Measurements from ENCODE around the gene LRPAP1.
A peak's percentile ranks its signal among the peaks of the same experiment; 100 is the strongest.
"Not testable (repeated sequence)": the region's sequence is repeated elsewhere in the genome, so short reads cannot be mapped to it uniquely, and the experiment has no call there.

The LRPAP1 gene

DNA sequence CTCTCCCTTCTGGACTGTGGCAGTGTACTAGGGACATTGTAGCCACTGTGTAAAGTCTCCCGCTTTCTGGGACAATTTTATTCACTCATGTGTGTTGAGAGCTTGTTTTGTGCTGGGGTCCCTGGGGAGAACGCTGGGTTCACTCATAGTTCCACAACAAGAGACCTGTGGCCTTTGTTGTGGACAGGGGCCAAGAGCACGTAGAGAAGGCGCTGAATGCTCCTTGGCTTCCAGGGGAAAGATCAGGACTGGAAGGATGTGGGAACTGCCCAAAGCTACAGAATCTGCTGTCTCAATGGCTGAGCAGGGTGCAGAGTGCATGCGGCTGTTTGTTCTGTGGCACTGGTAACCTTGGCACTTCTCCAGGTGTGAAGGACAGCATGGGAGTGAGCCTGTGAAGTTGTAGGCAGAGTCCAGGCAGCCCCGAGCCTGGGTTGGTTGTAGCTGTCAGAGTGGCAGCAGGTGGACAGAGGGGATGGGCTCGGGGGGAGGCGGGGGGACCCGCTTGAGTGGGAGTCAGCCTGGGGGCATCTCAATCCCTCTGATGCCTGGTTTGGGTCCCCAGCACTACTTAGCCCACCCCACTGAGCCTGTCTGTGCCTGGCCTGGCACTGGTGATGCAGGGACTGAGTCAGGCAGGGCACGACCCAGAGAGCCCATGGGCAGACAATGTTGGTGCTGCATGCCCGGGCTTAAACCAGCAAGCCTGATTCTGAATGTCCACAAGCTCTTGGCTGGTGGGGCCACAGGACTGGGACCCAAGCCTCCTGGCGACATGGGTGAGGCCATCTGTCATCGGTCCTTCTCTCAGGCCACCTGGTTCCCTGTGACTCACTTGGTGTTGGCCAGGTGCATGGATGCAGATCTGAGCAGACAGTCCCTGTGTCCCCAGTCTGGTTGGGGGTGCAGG is 27.4 kb upstream of the LRPAP1 start:
- DNase-seq = not testable (repeated sequence)

GRCh38 chr4:3558514-3558836 is 26.3 kb upstream of the LRPAP1 start:
- DNase-seq = not testable (repeated sequence)

GRCh38 chr4:3557676-3558513 is 25.7 kb upstream of the LRPAP1 start:
- not testable (repeated sequence) for DNase-seq

GRCh38 chr4:3557088-3557492 is 24.9 kb upstream of the LRPAP1 start:
- peak; percentile 71 to 81 (median 76) for DNase-seq

DNA sequence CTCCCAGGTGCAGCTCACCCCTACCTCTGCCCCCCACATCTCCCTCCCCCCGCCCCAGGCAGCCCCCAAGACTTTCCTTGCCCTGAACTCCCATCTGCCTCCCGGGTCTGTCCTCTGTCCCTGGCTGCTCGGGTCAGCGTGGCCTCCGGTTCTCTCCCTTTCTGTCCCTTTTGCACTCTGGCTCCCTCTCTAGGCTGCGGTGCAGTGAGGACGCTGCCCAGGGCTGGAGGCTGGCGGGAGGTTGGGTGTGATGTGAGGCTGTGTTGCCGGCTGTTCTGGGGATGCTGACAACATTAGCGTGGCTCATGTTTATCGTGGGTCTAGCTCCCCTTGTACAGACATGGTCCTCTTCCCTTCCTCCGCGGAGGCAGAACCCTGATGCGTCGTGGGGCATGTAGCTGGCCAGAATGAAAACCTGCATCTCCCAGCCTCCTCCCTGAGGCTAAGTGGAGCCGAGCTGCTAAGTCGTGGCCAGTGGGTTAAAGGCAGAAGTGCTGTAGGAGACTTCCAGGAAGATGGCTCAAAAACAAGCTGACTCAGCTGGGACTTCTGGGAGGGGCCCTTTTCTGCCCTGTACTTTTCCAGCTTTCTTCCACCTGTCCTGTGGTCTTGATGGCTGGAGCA is 24.1 kb upstream of the LRPAP1 start:
- peak in 2 of 3 donors; percentile 16 to 25 for DNase-seq

DNA sequence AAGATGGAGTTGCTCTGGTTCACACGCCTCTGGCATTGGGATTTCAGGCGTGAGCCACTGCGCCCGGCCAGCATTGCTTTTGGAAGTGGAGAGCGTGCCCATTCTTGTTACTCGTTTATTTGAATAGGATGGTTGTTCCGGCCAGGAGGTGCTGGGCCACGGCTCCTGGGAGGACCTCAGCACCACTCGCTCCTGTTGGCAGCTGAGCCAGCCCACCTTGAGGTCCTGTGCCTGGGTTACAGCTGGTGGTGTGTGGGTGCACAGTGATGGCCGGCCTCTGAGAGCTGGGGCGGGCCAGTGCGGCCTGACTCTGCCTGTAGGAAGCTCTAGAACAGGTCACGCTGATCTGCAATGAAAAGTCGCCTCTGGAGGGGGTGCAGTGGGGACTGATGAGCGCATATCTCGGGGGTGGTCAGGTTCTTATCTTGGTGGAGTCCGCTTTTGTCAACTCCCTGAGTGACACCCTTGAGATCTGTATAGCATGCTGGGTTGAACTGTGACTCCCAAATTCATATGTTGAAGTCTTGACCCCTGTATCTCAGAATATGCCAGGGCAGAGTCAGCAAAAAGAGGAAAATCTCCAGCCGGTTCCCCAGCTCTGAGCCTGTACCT is 23.3 kb upstream of the LRPAP1 start:
- not testable (repeated sequence) for DNase-seq

DNA sequence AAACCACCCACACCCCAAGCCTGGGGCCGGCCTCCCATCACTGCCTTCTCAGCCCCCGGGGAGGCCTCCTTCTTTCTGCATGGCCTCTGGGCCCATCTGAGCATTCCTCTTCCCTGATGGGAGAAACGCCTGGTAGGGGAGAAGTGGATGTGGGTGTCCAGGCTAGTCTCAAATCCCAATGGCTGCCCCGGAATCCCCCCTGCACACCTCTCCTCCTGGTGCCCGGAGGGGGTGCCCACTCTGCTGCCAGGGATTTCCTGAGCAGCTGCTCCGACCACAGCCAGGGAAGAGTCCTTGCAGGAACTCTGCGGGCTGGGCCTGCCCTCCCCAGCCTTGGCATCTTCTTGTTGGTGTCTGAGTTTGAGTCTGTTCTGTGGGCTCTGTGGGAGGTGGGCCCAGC is 19.1 kb upstream of the LRPAP1 start:
- DNase-seq = not testable (repeated sequence)

GRCh38 chr4:3550792-3551325 is 18.6 kb upstream of the LRPAP1 start:
- not testable (repeated sequence) for DNase-seq

- DNase-seq = not testable (repeated sequence)
Measured at GRCh38 chr4:3550041-3550440, 17.8 kb upstream of the LRPAP1 start.

GRCh38 chr4:3549694-3550001 is 17.4 kb upstream of the LRPAP1 start:
- DNase-seq = not testable (repeated sequence)

- DNase-seq = not testable (repeated sequence)
Measured at GRCh38 chr4:3548991-3549693, 16.9 kb upstream of the LRPAP1 start.

DNA sequence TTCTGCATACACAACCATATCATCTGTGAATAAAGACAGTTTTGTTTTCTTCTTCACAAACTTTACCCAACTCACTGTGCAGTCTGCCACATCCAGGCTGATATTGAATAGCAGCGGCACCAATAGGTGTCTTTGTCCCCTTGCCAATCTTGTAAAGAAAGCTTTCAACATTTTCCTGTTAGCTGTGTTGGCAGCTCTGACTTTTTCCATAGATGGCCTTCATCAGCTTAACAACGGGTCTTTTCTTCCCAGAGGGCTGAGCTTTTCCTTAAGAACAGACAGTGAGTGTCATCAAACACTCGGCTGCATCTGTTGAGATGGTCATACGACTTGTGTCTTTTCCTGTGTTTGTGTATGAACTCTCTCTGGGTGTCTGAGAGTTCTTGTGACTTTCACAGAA is 14.5 kb upstream of the LRPAP1 start:
- not testable (repeated sequence) for DNase-seq

GRCh38 chr4:3545351-3545750 is 13.1 kb upstream of the LRPAP1 start:
- DNase-seq = not testable (repeated sequence)

DNA sequence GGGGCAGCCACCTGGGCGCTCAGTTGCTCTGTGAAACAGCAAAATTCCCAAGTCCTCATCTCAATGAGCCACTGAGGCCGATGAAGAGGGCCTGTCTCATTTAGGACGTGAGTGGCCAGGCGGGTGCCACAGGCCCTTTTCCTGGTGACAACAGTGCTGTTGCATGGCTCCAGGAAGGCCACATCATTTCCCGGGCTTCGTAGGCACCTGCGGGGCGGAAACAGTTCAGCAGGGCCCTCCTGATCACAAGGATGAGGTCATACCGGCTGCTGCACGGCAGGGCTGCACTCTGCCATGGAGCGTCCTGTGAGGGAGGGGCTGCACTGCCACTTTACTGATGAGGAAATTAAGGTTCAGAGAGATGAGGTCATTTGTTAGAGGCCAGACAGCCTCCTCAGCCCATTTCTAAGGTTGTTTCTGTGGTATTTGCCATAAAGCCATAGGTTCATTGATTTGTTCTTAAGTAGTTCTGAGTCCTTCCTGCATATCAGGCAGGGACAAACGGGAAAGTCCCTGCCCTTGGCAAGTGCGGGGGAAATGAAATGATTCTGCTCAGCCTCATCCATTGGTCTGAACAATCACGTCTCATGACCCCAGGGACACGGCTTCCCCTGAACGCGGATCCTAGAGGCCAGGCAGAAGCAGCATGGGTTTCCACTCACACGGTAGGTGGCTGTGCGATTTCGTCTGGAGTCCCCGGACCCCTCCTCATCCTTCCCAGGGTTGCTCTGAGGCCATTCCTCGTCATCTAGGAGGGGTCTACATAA is 12.2 kb upstream of the LRPAP1 start:
- not testable (repeated sequence) for DNase-seq

- not testable (repeated sequence) for DNase-seq
Measured at GRCh38 chr4:3543415-3543814, 11.2 kb upstream of the LRPAP1 start.

DNA sequence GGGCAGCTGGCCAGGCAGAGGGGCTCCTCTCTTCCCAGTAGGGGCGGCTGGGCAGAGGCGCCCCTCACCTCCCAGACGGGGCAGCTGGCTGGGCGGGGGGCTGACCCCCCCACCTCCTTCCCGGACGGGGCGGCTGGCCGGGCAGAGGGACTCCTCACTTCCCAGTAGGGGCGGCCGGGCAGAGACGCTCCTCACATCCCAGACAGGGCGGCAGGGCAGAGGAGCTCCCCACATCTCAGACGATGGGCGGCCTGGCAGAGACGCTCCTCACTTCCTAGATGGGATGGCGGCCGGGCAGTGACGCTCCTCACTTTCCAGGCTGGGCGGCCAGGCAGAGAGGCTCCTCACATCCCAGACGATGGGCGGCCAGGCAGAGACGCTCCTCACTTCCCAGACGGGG is 6.7 kb upstream of the LRPAP1 start:
- DNase-seq = not testable (repeated sequence)

GRCh38 chr4:3535812-3536211 is 3.6 kb upstream of the LRPAP1 start:
- not testable (repeated sequence) for DNase-seq

- no peak for DNase-seq
Measured at GRCh38 chr4:3533423-3533820, 1.2 kb upstream of the LRPAP1 start.

GRCh38 chr4:3532751-3533422 is 665 bp upstream of the LRPAP1 start:
- peak in 2 of 3 donors; percentile 32 to 44 for DNase-seq

GRCh38 chr4:3531318-3531878 is 824 bp downstream of the LRPAP1 start:
- DNase-seq = no peak
